Measurements from ENCODE around the gene CTRB1.

CTRB1 gene

DNA sequence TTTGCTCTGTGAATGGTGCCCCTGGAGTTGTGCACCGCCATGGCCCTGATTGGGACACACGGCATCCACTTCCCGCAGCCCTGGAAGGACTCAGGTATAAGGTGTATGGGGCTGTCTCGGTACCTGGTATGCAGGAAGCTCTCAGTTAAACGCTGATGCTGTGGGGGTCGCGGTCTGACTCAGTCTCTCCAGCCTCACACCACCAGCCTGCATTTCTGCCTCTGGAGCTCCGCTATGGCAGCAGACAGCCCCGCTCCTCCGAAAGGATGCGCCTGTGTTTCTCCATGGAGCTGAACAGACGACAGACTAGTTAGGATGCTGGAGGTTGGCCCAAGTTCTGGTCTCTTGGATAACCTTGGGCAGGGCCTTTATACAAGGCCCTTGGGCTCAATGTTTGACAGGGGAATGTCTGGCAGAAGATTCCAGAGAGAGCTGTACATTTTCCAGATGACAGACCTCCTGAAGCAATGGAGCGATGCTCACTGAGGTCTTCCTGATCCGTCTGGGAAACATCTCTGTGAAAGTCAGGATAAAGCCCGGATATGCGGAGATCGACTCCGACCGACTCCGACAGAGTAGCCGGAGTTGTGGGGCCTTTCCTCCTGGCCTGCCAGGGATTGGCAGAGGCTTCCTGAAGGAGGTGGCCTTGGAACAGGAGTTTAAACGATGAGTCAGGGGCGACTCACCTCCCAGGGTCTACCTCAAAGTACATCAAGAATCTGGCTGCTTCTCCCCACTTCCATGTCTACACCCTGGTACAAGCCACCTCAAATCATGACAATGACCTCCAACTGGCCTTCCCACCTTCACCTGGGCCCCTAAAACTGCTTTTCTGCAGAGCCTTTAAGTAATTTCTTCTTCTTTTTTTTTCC, 54.5 kb downstream of the CTRB1 start:
- DNase-seq, result no peak

Data from activated CD4-positive, alpha-beta T cell treated with anti-CD3 and anti-CD28 coated beads, Interleukin-2, amount 50 U/mL, for 1 hour (primary cell).